Activated naive CD8-positive, alpha-beta T cell treated with anti-CD3 and anti-CD28 coated beads, Interleukin-2, amount 50 U/mL, for 24 hours (primary cell): ENCODE data around the gene MTFP1.

Experiments
- ATAC-seq: fragments of 150-1000 bp; cut with Tn5 transposase; one replicate; pipeline ENCODE4 v1.10.0; 2021
- DNase-seq: peaks from one replicate; pipeline ENCODE4 v3.0.0; 2021
- H3K27ac Mint-ChIP-seq: one replicate; pipeline ENCODE4 v1.8.0; 2021; ENCODE audit warnings: mild to moderate bottlenecking, mixed read lengths
- H3K27me3 Mint-ChIP-seq: one replicate; pipeline ENCODE4 v1.8.0; 2021; ENCODE audit warnings: mixed read lengths
- H3K36me3 Mint-ChIP-seq: one replicate; pipeline ENCODE4 v1.8.0; 2021; ENCODE audit warnings: low read depth, mixed read lengths
- H3K4me1 Mint-ChIP-seq: one replicate; pipeline ENCODE4 v1.8.0; 2021; ENCODE audit warnings: mixed read lengths
- H3K4me3 Mint-ChIP-seq: one replicate; pipeline ENCODE4 v1.8.0; 2021; ENCODE audit warnings: mild to moderate bottlenecking, moderate library complexity, mixed read lengths
- H3K9me3 Mint-ChIP-seq: one replicate; pipeline ENCODE4 v1.8.0; 2021; ENCODE audit warnings: mixed read lengths

MTFP1 gene

DNA sequence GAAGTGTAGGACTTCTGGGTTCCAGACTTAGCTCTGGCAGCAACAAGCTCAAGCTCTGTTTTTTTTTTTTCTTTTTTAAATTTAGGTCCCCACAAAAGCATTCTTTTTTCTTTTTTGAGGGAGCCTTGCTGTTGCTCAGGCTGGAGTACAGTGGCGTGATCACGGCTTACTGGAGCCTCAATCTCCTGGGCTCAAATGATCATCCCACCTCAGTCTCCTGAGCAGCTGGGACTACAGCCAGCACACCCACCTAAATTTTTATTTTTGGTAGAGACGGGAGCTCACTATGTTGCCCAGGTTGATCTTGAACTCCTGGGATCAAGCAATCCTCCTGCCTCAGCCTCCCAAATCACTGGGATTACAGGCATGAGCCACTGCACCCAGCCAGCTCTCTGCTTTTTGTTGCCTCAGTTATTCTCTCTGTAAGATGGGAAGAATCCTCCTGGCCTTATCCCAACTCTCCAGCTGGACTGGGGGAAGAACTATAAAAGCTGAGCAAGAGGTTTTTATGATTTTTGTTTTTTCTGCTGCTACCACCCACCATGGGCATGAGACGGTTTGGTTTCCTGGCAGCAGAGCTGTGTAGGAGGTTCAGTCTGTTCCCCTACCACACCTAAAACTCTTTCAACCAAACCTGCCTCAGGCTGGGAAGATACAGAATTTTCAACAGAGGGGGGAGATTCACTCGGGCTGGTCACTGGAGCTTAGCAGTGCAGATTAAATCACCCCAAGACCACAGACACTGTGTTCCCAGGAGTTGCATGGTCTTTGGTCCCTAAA lies 11.6 kb upstream of the MTFP1 start:
- no peak overlapping the region for H3K4me3 Mint-ChIP-seq
- peak overlapping the region; percentile 79 for H3K27ac Mint-ChIP-seq
- H3K4me1 Mint-ChIP-seq: peaks cover 21% of the 10 kb centered on the region
- peaks cover 47% of the 10 kb centered on the region for H3K36me3 Mint-ChIP-seq
- no peaks in the 10 kb centered on the region for H3K27me3 Mint-ChIP-seq
- ATAC-seq (no peak), DNase-seq (no peak)
- no peaks in the 10 kb centered on the region for H3K9me3 Mint-ChIP-seq

DNA sequence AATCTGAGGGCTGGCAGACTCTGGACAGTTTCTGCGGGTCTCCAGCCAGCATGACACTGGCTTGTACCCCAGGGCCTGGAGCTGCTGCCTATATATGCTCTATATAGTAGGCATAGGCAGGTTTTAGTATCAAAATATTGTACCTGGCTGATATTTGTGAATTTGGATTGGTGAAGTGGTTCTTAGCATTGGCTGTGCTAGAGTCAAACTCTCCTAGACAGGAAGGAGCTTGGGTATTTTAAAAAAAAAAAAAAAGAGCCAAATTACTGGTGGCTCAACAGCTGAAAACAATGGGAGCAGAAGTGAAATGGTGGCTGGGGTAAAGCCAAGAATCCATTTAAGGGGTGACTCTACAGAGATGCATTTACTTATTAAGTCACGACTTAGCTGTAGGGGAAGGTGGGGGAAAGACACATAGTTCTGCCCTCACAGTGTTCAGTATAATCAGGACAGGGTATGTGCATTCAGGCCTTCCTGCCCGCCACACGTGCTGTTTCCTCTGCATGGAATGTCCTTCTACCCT lies 11.0 kb upstream of the MTFP1 start:
- Mint-ChIP-seq H3K27me3 (no peaks in the 10 kb centered on the region), H3K9me3 (no peaks in the 10 kb centered on the region), H3K36me3 (peaks cover 47% of the 10 kb centered on the region), H3K27ac (peak overlapping the region; percentile 79), H3K4me1 (peaks cover 23% of the 10 kb centered on the region), H3K4me3 (no peak overlapping the region)
- DNase-seq (no peak), ATAC-seq (no peak)

DNA sequence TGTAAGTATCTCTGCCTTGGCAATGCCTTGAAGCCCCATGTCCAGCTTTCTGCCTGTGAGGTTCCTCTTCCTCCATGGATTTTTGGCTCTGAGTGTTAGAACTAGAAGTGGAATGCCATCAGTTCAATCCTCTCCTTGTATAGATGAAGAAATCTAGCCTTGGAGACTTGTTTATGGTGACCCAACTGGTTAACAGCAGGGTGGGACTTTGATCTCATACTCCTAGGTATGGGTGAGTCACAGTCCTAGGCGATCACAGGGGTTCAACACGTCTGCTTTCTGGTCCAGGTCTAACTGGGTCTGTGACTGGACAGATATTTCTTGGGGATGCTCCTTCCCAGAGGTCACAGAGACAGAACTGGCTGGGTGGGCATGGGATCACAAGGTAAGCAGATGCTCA lies 9.2 kb upstream of the MTFP1 start:
- H3K4me1 Mint-ChIP-seq: peaks cover 40% of the 10 kb centered on the region
- no peak overlapping the region for H3K27ac Mint-ChIP-seq

GRCh38 chr22:30416837-30417236 lies 8.7 kb upstream of the MTFP1 start:
- Mint-ChIP-seq H3K4me3 (no peak overlapping the region), H3K27me3 (no peaks in the 10 kb centered on the region), H3K27ac (no peak overlapping the region), H3K9me3 (no peaks in the 10 kb centered on the region), H3K36me3 (peaks cover 47% of the 10 kb centered on the region), H3K4me1 (peaks cover 45% of the 10 kb centered on the region)
- DNase-seq (no peak), ATAC-seq (no peak)

More for the DNA sequence above, 9.2 kb upstream of the MTFP1 start:
- Mint-ChIP-seq H3K4me3 (no peak overlapping the region), H3K27me3 (no peaks in the 10 kb centered on the region), H3K36me3 (peaks cover 46% of the 10 kb centered on the region), H3K9me3 (no peaks in the 10 kb centered on the region)
- ATAC-seq (no peak), DNase-seq (no peak)

DNA sequence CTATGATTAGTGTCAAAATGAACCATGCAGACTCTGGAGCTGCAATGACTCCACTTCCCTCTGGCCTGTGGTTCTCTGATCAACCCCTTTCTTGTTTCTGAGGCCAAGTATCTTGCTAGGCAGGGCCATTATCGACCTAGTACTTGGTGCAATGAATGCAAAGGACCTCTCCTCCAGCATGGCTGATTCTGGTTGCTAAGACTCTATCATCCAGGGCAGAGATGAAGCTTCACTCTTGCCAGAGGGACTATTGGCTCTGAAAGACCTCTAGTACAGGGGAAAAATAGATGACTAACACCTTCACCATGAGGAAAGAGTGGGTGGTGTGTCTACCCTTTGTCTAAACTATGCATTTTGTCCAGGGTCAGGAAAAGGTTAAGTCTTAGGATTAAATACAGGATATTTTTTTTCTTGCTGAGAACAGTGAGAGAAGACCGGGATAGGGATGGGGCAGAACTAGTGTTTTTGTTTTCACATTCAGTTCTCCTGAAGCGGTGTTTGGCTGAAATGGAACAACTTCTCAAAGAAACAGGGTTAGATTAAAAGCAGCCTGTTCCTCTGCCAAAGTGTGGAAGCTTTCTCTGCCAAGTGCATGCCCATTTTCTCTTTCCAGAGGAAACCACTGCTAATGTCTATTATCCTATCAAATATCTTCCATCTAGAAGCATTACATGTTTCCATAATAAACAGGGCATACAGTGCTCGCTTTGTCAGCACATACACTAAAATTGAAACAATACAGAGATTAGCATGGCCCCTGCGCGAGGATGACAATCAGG lies 5.0 kb upstream of the MTFP1 start:
- Mint-ChIP-seq H3K36me3 (peaks cover 46% of the 10 kb centered on the region), H3K4me3 (peak overlapping the region; percentile 95)

GRCh38 chr22:30421695-30422480 lies 3.7 kb upstream of the MTFP1 start:
- peak overlapping the region; percentile 95 for H3K4me3 Mint-ChIP-seq
- DNase-seq (no peak), ATAC-seq (no peak)
- H3K27ac Mint-ChIP-seq: peak overlapping the region; percentile 99
- peaks cover 61% of the 10 kb centered on the region for H3K4me1 Mint-ChIP-seq
- H3K27me3 Mint-ChIP-seq: no peaks in the 10 kb centered on the region
- peaks cover 33% of the 10 kb centered on the region for H3K36me3 Mint-ChIP-seq
- H3K9me3 Mint-ChIP-seq: no peaks in the 10 kb centered on the region

More for the DNA sequence above, 5.0 kb upstream of the MTFP1 start:
- DNase-seq (no peak), ATAC-seq (peak; percentile 29)
- Mint-ChIP-seq H3K4me1 (peaks cover 53% of the 10 kb centered on the region), H3K9me3 (no peaks in the 10 kb centered on the region), H3K27ac (peak overlapping the region; percentile 99), H3K27me3 (no peaks in the 10 kb centered on the region)

GRCh38 chr22:30422481-30423300 lies 2.9 kb upstream of the MTFP1 start:
- Mint-ChIP-seq H3K36me3 (peaks cover 34% of the 10 kb centered on the region), H3K4me1 (peaks cover 67% of the 10 kb centered on the region), H3K27me3 (no peaks in the 10 kb centered on the region), H3K4me3 (peak overlapping the region; percentile 95), H3K27ac (peak overlapping the region; percentile 99), H3K9me3 (no peaks in the 10 kb centered on the region)
- ATAC-seq: peak; percentile 16
- peak; percentile 56 for DNase-seq

GRCh38 chr22:30423301-30423958 lies 2.1 kb upstream of the MTFP1 start:
- DNase-seq (peak; percentile 73), ATAC-seq (peak; percentile 23)
- Mint-ChIP-seq H3K4me1 (peaks cover 70% of the 10 kb centered on the region), H3K27ac (peak overlapping the region; percentile 99), H3K27me3 (no peaks in the 10 kb centered on the region), H3K4me3 (peak overlapping the region; percentile 95), H3K36me3 (peaks cover 36% of the 10 kb centered on the region), H3K9me3 (no peaks in the 10 kb centered on the region)

- Mint-ChIP-seq H3K27me3 (no peaks in the 10 kb centered on the region), H3K4me3 (peak overlapping the region; percentile 95), H3K4me1 (peaks cover 70% of the 10 kb centered on the region), H3K27ac (peak overlapping the region; percentile 99), H3K36me3 (peaks cover 39% of the 10 kb centered on the region), H3K9me3 (no peaks in the 10 kb centered on the region)
- peak; percentile 97 for DNase-seq
- peak; percentile 84 for ATAC-seq
Measured at GRCh38 chr22:30423959-30424533, 1.5 kb upstream of the MTFP1 start.

DNA sequence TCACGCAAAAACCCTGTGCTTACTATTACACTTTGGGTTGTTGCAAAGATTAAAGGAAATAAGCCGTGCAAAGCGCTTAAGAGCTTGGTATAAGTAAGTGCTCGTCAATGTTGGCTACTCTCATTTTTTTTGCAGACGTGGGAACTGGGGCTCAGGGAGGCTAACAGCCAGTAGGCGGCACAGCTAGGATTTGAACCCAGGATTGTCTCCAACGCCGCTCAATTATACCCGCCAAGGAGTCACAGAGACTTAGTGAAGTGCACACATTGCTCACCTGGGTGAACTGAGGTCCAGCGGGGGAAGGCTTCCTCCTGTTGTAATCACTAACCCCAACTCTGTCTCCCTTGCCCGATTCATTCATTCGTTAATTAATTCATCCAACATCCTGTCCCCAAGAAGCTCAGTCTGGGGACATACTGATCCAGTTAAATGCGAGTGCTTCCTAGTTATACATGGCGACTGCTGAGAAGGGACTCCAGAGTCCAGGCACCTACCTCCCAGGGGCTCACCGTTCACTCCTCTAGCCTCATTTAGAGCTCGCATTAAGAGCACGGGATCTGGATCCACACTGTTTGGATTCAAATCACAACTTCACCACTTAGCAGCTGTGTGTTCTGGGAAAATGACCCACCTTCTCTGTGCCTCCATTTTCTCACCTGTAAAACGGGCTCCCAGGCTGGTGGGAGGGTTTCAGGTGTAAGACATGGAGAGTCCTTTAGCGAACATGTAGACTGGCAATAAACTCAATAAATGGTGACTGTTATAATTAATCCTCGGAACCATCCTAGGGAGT lies 838 bp upstream of the MTFP1 start:
- Mint-ChIP-seq H3K4me1 (peaks cover 67% of the 10 kb centered on the region), H3K9me3 (no peaks in the 10 kb centered on the region), H3K4me3 (peak overlapping the region; percentile 95), H3K27ac (peak overlapping the region; percentile 99), H3K27me3 (no peaks in the 10 kb centered on the region), H3K36me3 (peaks cover 38% of the 10 kb centered on the region)
- ATAC-seq (no peak), DNase-seq (no peak)

- Mint-ChIP-seq H3K27me3 (no peaks in the 10 kb centered on the region), H3K27ac (peak overlapping the region; percentile 99), H3K9me3 (no peaks in the 10 kb centered on the region), H3K36me3 (peaks cover 36% of the 10 kb centered on the region), H3K4me1 (peaks cover 62% of the 10 kb centered on the region), H3K4me3 (peak overlapping the region; percentile 95)
- no peak for ATAC-seq
- no peak for DNase-seq
Measured at GRCh38 chr22:30425327-30425615, 297 bp upstream of the MTFP1 start.

- H3K9me3 Mint-ChIP-seq: no peaks in the 10 kb centered on the region
- ATAC-seq: peak; percentile 40
- peaks cover 48% of the 10 kb centered on the region for H3K4me1 Mint-ChIP-seq
Measured at GRCh38 chr22:30426388-30427353, 1.1 kb downstream of the MTFP1 start.

More at GRCh38 chr22:30426388-30427353, 1.1 kb downstream of the MTFP1 start:
- Mint-ChIP-seq H3K27me3 (no peaks in the 10 kb centered on the region), H3K27ac (peak overlapping the region; percentile 99), H3K4me3 (peak overlapping the region; percentile 95), H3K36me3 (peaks cover 29% of the 10 kb centered on the region)
- DNase-seq: peak; percentile 93
